Mucosa of descending colon (tissue), 3 donors: ENCODE results near the gene ABCB11. TPM values are rescaled to one million over a fixed set of nuclear protein-coding genes. Genes with fewer than 3 reads are reported as not detected.

Source experiments
- ATAC-seq: fragments of 200-7000 bp; cut with Tn5 transposase; one replicate; pipeline ENCODE4 v1.9.1; 2020; ENCODE audit warnings: mild to moderate bottlenecking, moderate library complexity
- DNase-seq, 3 donors: peaks; one replicate each; pipeline ENCODE4 v3.0.0-alpha.2; 2020
- H3K36me3 ChIP-seq: fragments of 200-600 bp; one replicate; pipeline ENCODE4 v1.8.0; 2021; ENCODE audit warnings: low read depth, mild to moderate bottlenecking
- H3K4me1 ChIP-seq: fragments of 200-600 bp; one replicate; pipeline ENCODE4 v1.8.0; 2021; ENCODE audit warnings: low read depth, mild to moderate bottlenecking
- H3K4me3 ChIP-seq: fragments of 200-600 bp; one replicate; pipeline ENCODE4 v1.8.0; 2021; ENCODE audit warnings: mild to moderate bottlenecking
- H3K9me3 ChIP-seq: fragments of 200-600 bp; one replicate; pipeline ENCODE4 v1.8.0; 2021; ENCODE audit warnings: mild to moderate bottlenecking
- intact Hi-C, 2 donors: fragments of 100-400 bp; cut with DNase I in 1 of 2; cut with micrococcal nuclease in 1 of 2; formaldehyde crosslinking; loops; one replicate each; pipeline versions ENCODE4 v1.11.0 to v1.11.1; 2022; cut with DNase I, micrococcal nuclease
- total RNA-seq, 3 donors: library from RNA; stranded (reverse); fragmentation: NEBNext Ultra II Directional in 2 of 3; extraction: Animal tissue kit (Norgen Biotek cat#: 25700) in 2 of 3; gene quantifications; one replicate each; pipeline versions ENCODE4 v1.2.1 to v1.2.4, GENCODE V29; 2021 to 2023
- TF ChIP-seq, protein P1 (sequence below): fragments of 200-600 bp; IDR thresholded peaks from one replicate; pipeline ENCODE4 v1.8.0; 2022; ENCODE audit warnings: antibody characterized with exemption, mild to moderate bottlenecking
- donor health status: DM: no; HTN: no; CAD: no; lungs with moderate emphysema.
- donor health status: DM: no; HTN: no; CAD: no.
- donor health status: DM: no; HTN: yes; CAD: no.

ABCB11 gene
- total RNA-seq, 3 donors from 2014 or later = 1.2 to 21.7 (median 4.6) TPM

DNA sequence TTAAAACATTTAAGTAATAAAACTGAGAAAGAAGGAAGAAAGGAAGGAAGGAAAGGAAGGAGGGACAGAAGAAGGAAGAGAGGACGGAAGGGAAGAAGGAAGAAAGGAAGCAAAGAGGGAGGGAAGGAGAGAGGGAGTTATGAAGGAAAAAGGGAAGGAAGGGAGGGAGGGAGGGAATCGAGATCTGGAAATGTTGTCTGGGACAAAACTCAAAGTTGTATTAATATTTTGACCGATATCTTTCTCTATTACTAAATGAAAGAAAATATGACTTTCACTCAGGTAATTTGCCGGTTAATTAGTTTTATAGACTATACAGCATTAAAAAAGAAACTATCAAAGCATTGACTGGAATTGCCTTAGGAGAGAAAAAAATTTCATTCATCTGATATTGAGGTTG, 85.6 kb downstream of the ABCB11 start:
- no peak overlapping the region for H3K4me3 ChIP-seq
- no peak for ATAC-seq
- no peaks in the 10 kb centered on the region for H3K4me1 ChIP-seq
- no peaks in the 10 kb centered on the region for H3K9me3 ChIP-seq
- no peak for DNase-seq
- intact Hi-C loops = no loop called here
- TF ChIP-seq, protein P1, sequence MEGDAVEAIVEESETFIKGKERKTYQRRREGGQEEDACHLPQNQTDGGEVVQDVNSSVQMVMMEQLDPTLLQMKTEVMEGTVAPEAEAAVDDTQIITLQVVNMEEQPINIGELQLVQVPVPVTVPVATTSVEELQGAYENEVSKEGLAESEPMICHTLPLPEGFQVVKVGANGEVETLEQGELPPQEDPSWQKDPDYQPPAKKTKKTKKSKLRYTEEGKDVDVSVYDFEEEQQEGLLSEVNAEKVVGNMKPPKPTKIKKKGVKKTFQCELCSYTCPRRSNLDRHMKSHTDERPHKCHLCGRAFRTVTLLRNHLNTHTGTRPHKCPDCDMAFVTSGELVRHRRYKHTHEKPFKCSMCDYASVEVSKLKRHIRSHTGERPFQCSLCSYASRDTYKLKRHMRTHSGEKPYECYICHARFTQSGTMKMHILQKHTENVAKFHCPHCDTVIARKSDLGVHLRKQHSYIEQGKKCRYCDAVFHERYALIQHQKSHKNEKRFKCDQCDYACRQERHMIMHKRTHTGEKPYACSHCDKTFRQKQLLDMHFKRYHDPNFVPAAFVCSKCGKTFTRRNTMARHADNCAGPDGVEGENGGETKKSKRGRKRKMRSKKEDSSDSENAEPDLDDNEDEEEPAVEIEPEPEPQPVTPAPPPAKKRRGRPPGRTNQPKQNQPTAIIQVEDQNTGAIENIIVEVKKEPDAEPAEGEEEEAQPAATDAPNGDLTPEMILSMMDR = no peak
- no peaks in the 10 kb centered on the region for H3K36me3 ChIP-seq

DNA sequence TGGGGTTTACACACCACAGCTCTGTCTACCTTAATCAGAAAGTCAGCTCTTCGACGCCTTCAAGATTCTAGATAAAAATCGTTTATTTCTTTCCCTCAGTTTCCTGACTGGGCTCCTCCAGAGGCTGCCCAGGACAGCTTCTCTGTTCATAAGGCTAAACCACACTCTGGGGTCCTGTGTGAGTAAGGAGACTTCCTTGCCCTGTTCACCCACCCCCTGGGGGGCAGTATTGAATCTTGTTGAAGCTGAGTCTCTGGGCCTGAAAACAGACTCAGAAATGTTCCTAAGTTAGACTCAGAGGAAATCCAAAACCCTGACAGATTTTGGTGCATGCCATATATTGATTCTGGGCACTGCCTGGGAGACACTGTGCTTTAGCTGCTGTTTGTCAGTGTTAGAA, 87.1 kb downstream of the ABCB11 start:
- H3K4me3 ChIP-seq = no peak overlapping the region
- ATAC-seq = no peak
- H3K9me3 ChIP-seq = no peaks in the 10 kb centered on the region
- no peaks in the 10 kb centered on the region for H3K36me3 ChIP-seq
- TF ChIP-seq, protein P1 = no peak
- intact Hi-C loops = no loop called here
- H3K4me1 ChIP-seq = no peaks in the 10 kb centered on the region
- no peak for DNase-seq

DNA sequence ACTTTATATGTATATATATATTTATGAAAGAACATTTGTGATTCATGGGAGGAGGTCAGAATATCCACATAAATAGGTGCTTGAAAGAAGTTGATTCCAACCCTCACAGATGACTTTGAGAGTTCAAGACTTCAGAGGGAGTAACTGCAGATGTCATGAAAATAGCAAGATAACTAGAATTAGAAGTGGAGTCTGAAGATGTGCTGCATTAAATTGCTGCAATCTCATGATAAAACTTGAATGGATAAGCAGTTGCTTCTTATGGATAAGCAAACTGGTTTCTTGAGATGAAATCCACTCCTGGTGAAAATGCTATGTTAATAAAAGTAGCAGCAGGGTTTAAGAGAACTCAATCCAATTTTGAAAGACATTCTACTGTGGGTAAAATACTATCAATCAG, 89.8 kb downstream of the ABCB11 start:
- no peak for ATAC-seq
- Histone ChIP-seq H3K4me3 (no peak overlapping the region), H3K9me3 (no peaks in the 10 kb centered on the region), H3K36me3 (no peaks in the 10 kb centered on the region), H3K4me1 (no peaks in the 10 kb centered on the region)
- TF ChIP-seq, protein P1 = no peak
- intact Hi-C loops = no loop called here
- no peak for DNase-seq

DNA sequence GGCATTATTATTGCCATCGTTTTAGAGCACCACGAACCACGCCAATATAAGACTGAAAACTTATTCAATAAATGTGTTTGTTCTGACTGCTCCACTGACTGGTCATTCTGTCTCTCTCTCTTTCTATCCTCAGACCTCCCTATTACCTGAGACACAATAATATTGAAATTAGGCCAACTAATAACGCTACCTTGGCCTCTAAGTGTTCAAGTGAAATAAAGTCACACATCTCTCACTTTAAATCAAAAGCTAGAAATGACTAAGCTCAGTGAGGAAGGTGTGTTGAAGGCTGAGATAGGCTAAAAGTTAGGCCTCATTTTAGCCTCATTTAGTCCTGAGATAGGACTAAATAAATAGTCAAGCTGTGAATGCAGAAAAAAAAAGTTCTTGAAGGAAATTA, 91.2 kb downstream of the ABCB11 start:
- Histone ChIP-seq H3K4me3 (no peak overlapping the region), H3K9me3 (no peaks in the 10 kb centered on the region), H3K36me3 (no peaks in the 10 kb centered on the region), H3K4me1 (no peaks in the 10 kb centered on the region)
- ATAC-seq (no peak), DNase-seq (no peak)
- intact Hi-C loops = no loop called here
- TF ChIP-seq, protein P1 = no peak

DNA sequence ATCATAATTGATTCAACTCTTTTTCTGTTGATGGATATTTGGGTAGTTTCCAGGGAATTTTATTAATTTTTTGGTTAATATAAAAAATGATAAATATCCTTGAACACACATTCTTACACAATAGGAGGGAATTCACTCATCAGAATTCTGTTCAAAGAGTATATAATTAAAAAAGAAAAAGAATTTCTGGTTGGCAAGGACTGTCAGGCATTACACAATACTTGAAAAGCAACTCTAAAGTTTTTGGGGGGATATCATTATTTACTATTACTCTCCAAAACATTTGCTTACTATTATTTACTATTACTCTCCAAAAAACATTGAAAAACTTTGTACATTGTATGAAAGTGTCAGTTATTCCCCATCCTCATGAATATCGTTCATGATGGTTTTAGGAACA, 92.1 kb downstream of the ABCB11 start:
- intact Hi-C loops = no loop called here
- DNase-seq (no peak), ATAC-seq (no peak)
- Histone ChIP-seq H3K4me3 (no peak overlapping the region), H3K4me1 (no peaks in the 10 kb centered on the region), H3K9me3 (no peaks in the 10 kb centered on the region), H3K36me3 (no peaks in the 10 kb centered on the region)
- TF ChIP-seq, protein P1 = no peak

DNA sequence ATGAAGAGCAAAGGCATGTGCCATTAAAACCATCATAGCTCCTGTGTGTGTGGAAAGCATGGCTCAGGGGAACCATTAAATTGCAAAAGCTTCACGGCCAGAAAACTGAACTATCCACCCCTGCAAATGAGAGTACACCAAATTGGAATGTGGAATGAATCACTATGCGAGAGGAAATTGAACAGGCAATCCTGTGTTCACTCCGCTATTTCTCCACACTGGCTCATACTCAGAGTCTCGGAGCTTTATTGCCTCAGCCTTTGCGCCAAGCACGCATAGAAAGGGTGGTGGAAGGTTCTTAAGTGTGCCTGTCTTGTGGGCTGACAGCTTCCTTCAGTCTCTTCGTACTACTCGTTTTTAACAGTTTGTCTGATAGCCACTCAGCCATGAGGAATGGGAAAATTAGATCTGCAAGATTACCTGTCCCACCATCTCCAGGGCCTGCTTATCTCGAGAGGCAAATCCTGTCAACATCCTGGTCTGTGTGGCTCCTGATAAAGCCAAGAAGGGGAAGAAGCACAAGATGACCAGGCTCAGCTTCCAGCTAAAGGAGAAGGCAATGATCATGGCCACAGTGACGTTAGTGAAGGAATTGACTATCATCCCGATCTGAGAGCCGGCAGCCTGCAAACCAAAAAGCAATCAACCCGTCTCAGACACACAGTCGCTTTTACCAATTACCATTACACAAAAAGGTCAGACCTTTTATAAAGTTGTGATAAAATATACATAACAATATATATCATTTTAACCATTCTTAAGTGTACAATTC, 95.1 kb downstream of the ABCB11 start:
- no peaks in the 10 kb centered on the region for H3K4me1 ChIP-seq
- DNase-seq (no peak), ATAC-seq (no peak)
- H3K9me3 ChIP-seq = no peaks in the 10 kb centered on the region
- intact Hi-C loops = no loop called here
- no peak overlapping the region for H3K4me3 ChIP-seq
- TF ChIP-seq, protein P1 = no peak
- H3K36me3 ChIP-seq = no peaks in the 10 kb centered on the region
